Neural cell (in vitro differentiated cells): Measurements from ENCODE around the gene ATP9B.

Experiments used
- EP300 ChIP-seq: fragments of 450-650 bp; conservative IDR thresholded peaks from 2 replicates; pipeline ENCODE4 v1.6.1; 2014; ENCODE audit warnings: antibody characterized with exemption, mild to moderate bottlenecking, moderate library complexity; ENCODE audit not compliant: poor library complexity, severe bottlenecking
- POLR2AphosphoS5 ChIP-seq: IDR thresholded peaks from 2 replicates; pipeline ENCODE4 v1.6.1; 2012
- RAD21 ChIP-seq: fragments of 450-650 bp; conservative IDR thresholded peaks from 2 replicates; pipeline ENCODE4 v1.6.1; 2014; ENCODE audit warnings: antibody characterized with exemption, mild to moderate bottlenecking, moderate library complexity
- SMC3 ChIP-seq: fragments of 450-650 bp; conservative IDR thresholded peaks from 2 replicates; pipeline ENCODE4 v1.6.1; 2014; ENCODE audit warnings: antibody characterized with exemption, mild to moderate bottlenecking, moderate library complexity; ENCODE audit not compliant: poor library complexity
- TAF1 ChIP-seq: IDR thresholded peaks from 2 replicates; pipeline ENCODE4 v1.6.1; 2012; ENCODE audit warnings: low read depth
- TF ChIP-seq, protein P1 (sequence below): fragments of 450-650 bp; IDR thresholded peaks from 2 replicates; pipeline ENCODE4 v1.5.1; 2014; ENCODE audit warnings: antibody characterized with exemption, mild to moderate bottlenecking, moderate library complexity; ENCODE audit not compliant: poor library complexity, severe bottlenecking
- TF ChIP-seq, protein P2 (sequence below): IDR thresholded peaks from 2 replicates; pipeline ENCODE4 v1.6.1; 2012; ENCODE audit warnings: borderline replicate concordance

DNA sequence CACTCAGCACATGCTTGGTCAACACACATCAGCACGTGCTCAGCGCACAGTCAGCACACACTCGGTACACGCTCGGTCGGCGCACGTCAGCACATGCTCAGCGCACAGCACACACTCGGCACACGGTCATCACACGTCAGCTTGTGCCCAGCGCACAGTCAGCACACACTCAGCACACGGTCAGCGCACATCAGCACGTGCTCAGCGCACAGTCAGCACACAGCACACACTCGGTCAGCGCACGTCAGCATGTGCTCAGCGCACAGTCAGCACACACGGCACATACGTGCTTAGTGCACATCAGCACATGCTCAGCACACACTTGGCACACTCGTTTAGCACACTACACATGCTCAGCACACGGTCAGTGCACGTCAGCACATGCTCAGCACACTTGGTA is 276.8 kb downstream of the ATP9B start:
- TF ChIP-seq, protein P1, sequence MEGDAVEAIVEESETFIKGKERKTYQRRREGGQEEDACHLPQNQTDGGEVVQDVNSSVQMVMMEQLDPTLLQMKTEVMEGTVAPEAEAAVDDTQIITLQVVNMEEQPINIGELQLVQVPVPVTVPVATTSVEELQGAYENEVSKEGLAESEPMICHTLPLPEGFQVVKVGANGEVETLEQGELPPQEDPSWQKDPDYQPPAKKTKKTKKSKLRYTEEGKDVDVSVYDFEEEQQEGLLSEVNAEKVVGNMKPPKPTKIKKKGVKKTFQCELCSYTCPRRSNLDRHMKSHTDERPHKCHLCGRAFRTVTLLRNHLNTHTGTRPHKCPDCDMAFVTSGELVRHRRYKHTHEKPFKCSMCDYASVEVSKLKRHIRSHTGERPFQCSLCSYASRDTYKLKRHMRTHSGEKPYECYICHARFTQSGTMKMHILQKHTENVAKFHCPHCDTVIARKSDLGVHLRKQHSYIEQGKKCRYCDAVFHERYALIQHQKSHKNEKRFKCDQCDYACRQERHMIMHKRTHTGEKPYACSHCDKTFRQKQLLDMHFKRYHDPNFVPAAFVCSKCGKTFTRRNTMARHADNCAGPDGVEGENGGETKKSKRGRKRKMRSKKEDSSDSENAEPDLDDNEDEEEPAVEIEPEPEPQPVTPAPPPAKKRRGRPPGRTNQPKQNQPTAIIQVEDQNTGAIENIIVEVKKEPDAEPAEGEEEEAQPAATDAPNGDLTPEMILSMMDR, result no peak
- TF ChIP-seq, protein P2, sequence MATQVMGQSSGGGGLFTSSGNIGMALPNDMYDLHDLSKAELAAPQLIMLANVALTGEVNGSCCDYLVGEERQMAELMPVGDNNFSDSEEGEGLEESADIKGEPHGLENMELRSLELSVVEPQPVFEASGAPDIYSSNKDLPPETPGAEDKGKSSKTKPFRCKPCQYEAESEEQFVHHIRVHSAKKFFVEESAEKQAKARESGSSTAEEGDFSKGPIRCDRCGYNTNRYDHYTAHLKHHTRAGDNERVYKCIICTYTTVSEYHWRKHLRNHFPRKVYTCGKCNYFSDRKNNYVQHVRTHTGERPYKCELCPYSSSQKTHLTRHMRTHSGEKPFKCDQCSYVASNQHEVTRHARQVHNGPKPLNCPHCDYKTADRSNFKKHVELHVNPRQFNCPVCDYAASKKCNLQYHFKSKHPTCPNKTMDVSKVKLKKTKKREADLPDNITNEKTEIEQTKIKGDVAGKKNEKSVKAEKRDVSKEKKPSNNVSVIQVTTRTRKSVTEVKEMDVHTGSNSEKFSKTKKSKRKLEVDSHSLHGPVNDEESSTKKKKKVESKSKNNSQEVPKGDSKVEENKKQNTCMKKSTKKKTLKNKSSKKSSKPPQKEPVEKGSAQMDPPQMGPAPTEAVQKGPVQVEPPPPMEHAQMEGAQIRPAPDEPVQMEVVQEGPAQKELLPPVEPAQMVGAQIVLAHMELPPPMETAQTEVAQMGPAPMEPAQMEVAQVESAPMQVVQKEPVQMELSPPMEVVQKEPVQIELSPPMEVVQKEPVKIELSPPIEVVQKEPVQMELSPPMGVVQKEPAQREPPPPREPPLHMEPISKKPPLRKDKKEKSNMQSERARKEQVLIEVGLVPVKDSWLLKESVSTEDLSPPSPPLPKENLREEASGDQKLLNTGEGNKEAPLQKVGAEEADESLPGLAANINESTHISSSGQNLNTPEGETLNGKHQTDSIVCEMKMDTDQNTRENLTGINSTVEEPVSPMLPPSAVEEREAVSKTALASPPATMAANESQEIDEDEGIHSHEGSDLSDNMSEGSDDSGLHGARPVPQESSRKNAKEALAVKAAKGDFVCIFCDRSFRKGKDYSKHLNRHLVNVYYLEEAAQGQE, result no peak
- TF ChIP-seq SMC3 (no peak), POLR2AphosphoS5 (no peak), EP300 (no peak), RAD21 (no peak), TAF1 (no peak)
